Neural crest cell (in vitro differentiated cells): ENCODE measurements around the gene PHIP. TPM values are rescaled to one million over a fixed set of nuclear protein-coding genes. Genes with fewer than 3 reads are reported as not detected.

ENCODE experiments used
- DNase-seq: peaks from one replicate; pipeline ENCODE4 v3.0.0; 2021; ENCODE audit warnings: low read depth, mixed read lengths, low spot score
- H3K27ac Mint-ChIP-seq: one replicate; pipeline ENCODE4 v1.8.0; 2021; ENCODE audit warnings: mild to moderate bottlenecking, mixed read lengths; ENCODE audit not compliant: unreplicated experiment
- H3K27me3 Mint-ChIP-seq: 2 replicates; pipeline ENCODE4 v1.8.0; 2021; ENCODE audit warnings: low read depth, mild to moderate bottlenecking, mixed read lengths
- H3K36me3 Mint-ChIP-seq: 2 replicates; pipeline ENCODE4 v1.8.0; 2021; ENCODE audit warnings: low read depth, mild to moderate bottlenecking, mixed read lengths
- H3K4me1 Mint-ChIP-seq: 2 replicates; pipeline ENCODE4 v1.8.0; 2021; ENCODE audit warnings: mixed read lengths
- H3K4me3 Mint-ChIP-seq: one replicate; pipeline ENCODE4 v1.8.0; 2021; ENCODE audit warnings: mild to moderate bottlenecking, mixed read lengths
- H3K9me3 Mint-ChIP-seq: 2 replicates; pipeline ENCODE4 v1.8.0; 2021; ENCODE audit warnings: mixed read lengths
- total RNA-seq: library from RNA; stranded (reverse); gene quantifications from 2 replicates; pipeline ENCODE4 v1.2.1, GENCODE V29; 2021
- TF ChIP-seq, protein P1 (sequence below): fragments of 200-600 bp; sonication (generic); conservative IDR thresholded peaks from 2 replicates; pipeline ENCODE4 v1.5.0; 2021; ENCODE audit warnings: antibody characterized with exemption, mild to moderate bottlenecking

PHIP gene
- total RNA-seq, 1 donor from 2014 or later, result 50.0 TPM

- TF ChIP-seq, protein P1, sequence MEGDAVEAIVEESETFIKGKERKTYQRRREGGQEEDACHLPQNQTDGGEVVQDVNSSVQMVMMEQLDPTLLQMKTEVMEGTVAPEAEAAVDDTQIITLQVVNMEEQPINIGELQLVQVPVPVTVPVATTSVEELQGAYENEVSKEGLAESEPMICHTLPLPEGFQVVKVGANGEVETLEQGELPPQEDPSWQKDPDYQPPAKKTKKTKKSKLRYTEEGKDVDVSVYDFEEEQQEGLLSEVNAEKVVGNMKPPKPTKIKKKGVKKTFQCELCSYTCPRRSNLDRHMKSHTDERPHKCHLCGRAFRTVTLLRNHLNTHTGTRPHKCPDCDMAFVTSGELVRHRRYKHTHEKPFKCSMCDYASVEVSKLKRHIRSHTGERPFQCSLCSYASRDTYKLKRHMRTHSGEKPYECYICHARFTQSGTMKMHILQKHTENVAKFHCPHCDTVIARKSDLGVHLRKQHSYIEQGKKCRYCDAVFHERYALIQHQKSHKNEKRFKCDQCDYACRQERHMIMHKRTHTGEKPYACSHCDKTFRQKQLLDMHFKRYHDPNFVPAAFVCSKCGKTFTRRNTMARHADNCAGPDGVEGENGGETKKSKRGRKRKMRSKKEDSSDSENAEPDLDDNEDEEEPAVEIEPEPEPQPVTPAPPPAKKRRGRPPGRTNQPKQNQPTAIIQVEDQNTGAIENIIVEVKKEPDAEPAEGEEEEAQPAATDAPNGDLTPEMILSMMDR, result no peak
- peaks cover 17% of the 10 kb centered on the region for H3K36me3 Mint-ChIP-seq
- H3K4me3 Mint-ChIP-seq, result no peak overlapping the region
- no peak for DNase-seq
- H3K9me3 Mint-ChIP-seq, result no peaks in the 10 kb centered on the region
- no peak overlapping the region for H3K27ac Mint-ChIP-seq
- peaks cover 16% of the 10 kb centered on the region for H3K4me1 Mint-ChIP-seq
- H3K27me3 Mint-ChIP-seq, result no peaks in the 10 kb centered on the region
Measured at GRCh38 chr6:79028641-79029314, 49.3 kb downstream of the PHIP start.

DNA sequence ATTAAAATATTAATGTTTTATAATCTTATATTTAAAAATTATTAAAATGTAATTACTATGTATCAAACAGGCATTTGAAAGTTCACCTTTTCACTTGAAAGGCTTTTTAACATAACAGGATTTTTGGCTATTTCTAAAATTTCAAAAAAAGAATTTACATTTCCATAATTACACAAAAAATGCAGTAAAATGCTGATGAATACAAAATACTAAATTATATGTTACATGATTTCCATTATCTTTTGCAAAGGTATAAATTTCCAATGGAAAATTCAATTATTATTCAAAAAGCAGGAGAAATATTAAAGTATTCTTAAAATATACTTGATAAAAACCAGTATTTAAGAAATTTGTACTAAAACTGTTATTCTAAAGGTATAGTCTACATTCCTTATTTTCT lies 66.1 kb downstream of the PHIP start:
- Mint-ChIP-seq H3K36me3 (peaks cover 17% of the 10 kb centered on the region), H3K9me3 (no peaks in the 10 kb centered on the region)

GRCh38 chr6:79010422-79010821 lies 67.6 kb downstream of the PHIP start:
- no peak overlapping the region for H3K4me3 Mint-ChIP-seq
- no peaks in the 10 kb centered on the region for H3K27me3 Mint-ChIP-seq
- H3K4me1 Mint-ChIP-seq, result no peaks in the 10 kb centered on the region
- H3K9me3 Mint-ChIP-seq, result no peaks in the 10 kb centered on the region
- TF ChIP-seq, protein P1, result no peak
- no peak for DNase-seq
- H3K27ac Mint-ChIP-seq, result no peak overlapping the region
- H3K36me3 Mint-ChIP-seq, result peaks cover 15% of the 10 kb centered on the region

More for the DNA sequence above, 66.1 kb downstream of the PHIP start:
- no peak for DNase-seq
- Mint-ChIP-seq H3K4me1 (no peaks in the 10 kb centered on the region), H3K4me3 (no peak overlapping the region), H3K27ac (no peak overlapping the region), H3K27me3 (no peaks in the 10 kb centered on the region)
- TF ChIP-seq, protein P1, result no peak

GRCh38 chr6:79009819-79010218 lies 68.2 kb downstream of the PHIP start:
- Mint-ChIP-seq H3K27me3 (no peaks in the 10 kb centered on the region), H3K4me3 (no peak overlapping the region), H3K36me3 (peaks cover 12% of the 10 kb centered on the region), H3K9me3 (no peaks in the 10 kb centered on the region), H3K27ac (no peak overlapping the region), H3K4me1 (no peaks in the 10 kb centered on the region)
- no peak for DNase-seq
- TF ChIP-seq, protein P1, result no peak

DNA sequence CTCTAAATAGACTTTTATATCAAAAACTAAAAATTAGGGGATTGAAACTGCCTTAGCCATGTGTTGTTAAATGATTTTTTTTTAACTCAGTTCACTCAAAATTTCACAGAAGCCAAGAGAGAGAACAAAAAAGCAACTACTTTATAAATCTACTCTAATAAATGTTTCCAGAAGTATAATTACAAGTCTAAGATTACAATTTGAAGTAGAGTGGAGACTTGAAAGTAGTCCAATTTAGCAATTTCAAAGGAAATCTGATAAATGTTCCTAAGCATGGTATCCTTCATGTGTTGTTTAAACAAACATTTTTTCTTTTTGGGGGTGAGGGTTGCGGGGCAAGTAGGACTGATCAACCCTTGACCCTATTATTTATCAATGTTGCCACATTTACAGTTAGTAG lies 72.6 kb downstream of the PHIP start:
- no peak for DNase-seq
- H3K27ac Mint-ChIP-seq, result no peak overlapping the region
- H3K9me3 Mint-ChIP-seq, result no peaks in the 10 kb centered on the region
- H3K4me3 Mint-ChIP-seq, result no peak overlapping the region
- TF ChIP-seq, protein P1, result no peak
- H3K36me3 Mint-ChIP-seq, result peaks cover 21% of the 10 kb centered on the region
- H3K4me1 Mint-ChIP-seq, result no peaks in the 10 kb centered on the region
- H3K27me3 Mint-ChIP-seq, result no peaks in the 10 kb centered on the region
